OCI-LY1 (cell line): ENCODE results near the gene FBXL19.

Source experiments
- H2AFZ ChIP-seq: fragments of 200-600 bp; sonication (generic), shearing (Covaris generic); 2 replicates; pipeline ENCODE4 v1.6.0; 2014; ENCODE audit warnings: antibody characterized with exemption, mild to moderate bottlenecking, low read length
- H3F3A ChIP-seq: fragments of 200-600 bp; sonication (generic), shearing (Covaris generic); 2 replicates; pipeline ENCODE4 v1.6.0; 2014; ENCODE audit warnings: mild to moderate bottlenecking, antibody characterized with exemption, low read length, moderate library complexity; ENCODE audit not compliant: insufficient read depth
- H3K27ac ChIP-seq: fragments of 200-600 bp; sonication (generic); 2 replicates; pipeline ENCODE4 v1.5.1; 2014; ENCODE audit warnings: low read length, mixed run types, mild to moderate bottlenecking, low read depth; ENCODE audit not compliant: poor library complexity, severe bottlenecking
- H3K27me3 ChIP-seq: fragments of 200-600 bp; sonication (generic); 2 replicates; pipeline ENCODE4 v1.6.0; 2014; ENCODE audit warnings: antibody characterized with exemption, mild to moderate bottlenecking, low read length, moderate library complexity; ENCODE audit not compliant: insufficient read depth
- H3K36me3 ChIP-seq: fragments of 200-600 bp; sonication (generic); 2 replicates; pipeline ENCODE4 v1.6.1; 2014; ENCODE audit warnings: mild to moderate bottlenecking, antibody characterized with exemption, low read length, moderate library complexity, mixed read lengths; ENCODE audit not compliant: insufficient read depth
- H3K4me1 ChIP-seq: fragments of 200-600 bp; sonication (generic); 2 replicates; pipeline ENCODE4 v1.5.1; 2014; ENCODE audit warnings: mild to moderate bottlenecking, low read length, moderate library complexity; ENCODE audit not compliant: insufficient read depth, severe bottlenecking
- H3K4me2 ChIP-seq: fragments of 200-600 bp; sonication (generic), shearing (Covaris generic); 2 replicates; pipeline ENCODE4 v1.6.1; 2014; ENCODE audit warnings: low read length
- H3K4me3 ChIP-seq: fragments of 200-600 bp; sonication (generic); 2 replicates; pipeline ENCODE4 v1.5.1; 2014; ENCODE audit warnings: low read length, low read depth, mild to moderate bottlenecking, mixed read lengths; ENCODE audit not compliant: poor library complexity, severe bottlenecking
- H3K79me2 ChIP-seq: fragments of 200-600 bp; shearing (Covaris generic); 2 replicates; pipeline ENCODE4 v1.6.1; 2016; ENCODE audit warnings: mixed run types, low read length, mixed read lengths; ENCODE audit not compliant: insufficient read depth
- H3K9ac ChIP-seq: fragments of 200-600 bp; sonication (generic), shearing (Covaris generic); 2 replicates; pipeline ENCODE4 v1.6.1; 2014; ENCODE audit warnings: mild to moderate bottlenecking, low read length, mixed read lengths
- H3K9me2 ChIP-seq: fragments of 200-600 bp; sonication (generic), shearing (Covaris generic); 2 replicates; pipeline ENCODE4 v1.6.1; 2014; ENCODE audit warnings: low read depth, mild to moderate bottlenecking, low read length, mixed read lengths
- H3K9me3 ChIP-seq: fragments of 200-600 bp; shearing (Covaris generic); 2 replicates; pipeline ENCODE4 v1.6.1; 2014; ENCODE audit warnings: low read length, mixed read lengths
- H4K20me1 ChIP-seq: fragments of 200-600 bp; sonication (generic), shearing (Covaris generic); 2 replicates; pipeline ENCODE4 v1.6.0; 2016; ENCODE audit warnings: mild to moderate bottlenecking, low read length; ENCODE audit not compliant: insufficient read depth
- EZH2 ChIP-seq: fragments of 200-600 bp; sonication (generic), shearing (Covaris generic); IDR thresholded peaks from 2 replicates; pipeline ENCODE4 v1.8.0; 2017; ENCODE audit warnings: borderline replicate concordance, mixed run types, mild to moderate bottlenecking, antibody characterized with exemption, low read length, moderate library complexity, mixed read lengths
- TF ChIP-seq, protein P1 (sequence below): fragments of 200-600 bp; sonication (generic), shearing (Covaris generic); IDR thresholded peaks from 2 replicates; pipeline ENCODE4 v1.5.1; 2017; ENCODE audit warnings: mild to moderate bottlenecking, antibody characterized with exemption, low read length, moderate library complexity, mixed read lengths

Gene FBXL19

DNA sequence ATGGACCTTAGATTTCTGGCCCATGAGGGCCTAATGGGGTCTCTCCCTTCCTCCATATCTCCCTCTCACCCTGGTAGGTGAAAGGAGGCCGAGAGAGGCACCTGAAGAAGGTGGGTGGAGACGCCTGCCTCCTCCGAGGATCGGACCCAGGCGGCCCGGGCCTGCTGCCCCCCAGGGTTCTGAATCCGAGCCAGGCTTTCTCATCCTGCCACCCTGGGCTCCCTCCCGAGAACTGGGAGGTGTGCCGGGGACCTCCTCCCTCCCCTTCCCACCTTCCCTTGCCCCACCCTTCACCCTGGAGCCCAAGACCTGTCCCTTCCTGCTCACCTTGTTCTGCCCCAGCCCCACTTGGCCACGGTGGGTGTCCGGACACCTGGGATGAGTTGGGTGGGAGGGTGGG, 5.0 kb downstream of the FBXL19 start:
- no peak overlapping the region for H3K4me3 ChIP-seq
- no peak overlapping the region for H2AFZ ChIP-seq
- H3K9me2 ChIP-seq: no peaks in the 10 kb centered on the region
- H3K27ac ChIP-seq: no peak overlapping the region
- no peaks in the 10 kb centered on the region for H3K27me3 ChIP-seq
- no peaks in the 10 kb centered on the region for H3K9me3 ChIP-seq
- peaks cover 22% of the 10 kb centered on the region for H3K4me1 ChIP-seq
- H3F3A ChIP-seq: no peaks in the 10 kb centered on the region
- TF ChIP-seq, protein P1, sequence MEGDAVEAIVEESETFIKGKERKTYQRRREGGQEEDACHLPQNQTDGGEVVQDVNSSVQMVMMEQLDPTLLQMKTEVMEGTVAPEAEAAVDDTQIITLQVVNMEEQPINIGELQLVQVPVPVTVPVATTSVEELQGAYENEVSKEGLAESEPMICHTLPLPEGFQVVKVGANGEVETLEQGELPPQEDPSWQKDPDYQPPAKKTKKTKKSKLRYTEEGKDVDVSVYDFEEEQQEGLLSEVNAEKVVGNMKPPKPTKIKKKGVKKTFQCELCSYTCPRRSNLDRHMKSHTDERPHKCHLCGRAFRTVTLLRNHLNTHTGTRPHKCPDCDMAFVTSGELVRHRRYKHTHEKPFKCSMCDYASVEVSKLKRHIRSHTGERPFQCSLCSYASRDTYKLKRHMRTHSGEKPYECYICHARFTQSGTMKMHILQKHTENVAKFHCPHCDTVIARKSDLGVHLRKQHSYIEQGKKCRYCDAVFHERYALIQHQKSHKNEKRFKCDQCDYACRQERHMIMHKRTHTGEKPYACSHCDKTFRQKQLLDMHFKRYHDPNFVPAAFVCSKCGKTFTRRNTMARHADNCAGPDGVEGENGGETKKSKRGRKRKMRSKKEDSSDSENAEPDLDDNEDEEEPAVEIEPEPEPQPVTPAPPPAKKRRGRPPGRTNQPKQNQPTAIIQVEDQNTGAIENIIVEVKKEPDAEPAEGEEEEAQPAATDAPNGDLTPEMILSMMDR: no peak
- TF ChIP-seq EZH2: no peak
- no peaks in the 10 kb centered on the region for H3K79me2 ChIP-seq
- peaks cover 28% of the 10 kb centered on the region; the same call in 1 of the 2 replicates for H3K36me3 ChIP-seq
- H3K9ac ChIP-seq: no peak overlapping the region
- no peaks in the 10 kb centered on the region for H4K20me1 ChIP-seq
- H3K4me2 ChIP-seq: no peak overlapping the region

DNA sequence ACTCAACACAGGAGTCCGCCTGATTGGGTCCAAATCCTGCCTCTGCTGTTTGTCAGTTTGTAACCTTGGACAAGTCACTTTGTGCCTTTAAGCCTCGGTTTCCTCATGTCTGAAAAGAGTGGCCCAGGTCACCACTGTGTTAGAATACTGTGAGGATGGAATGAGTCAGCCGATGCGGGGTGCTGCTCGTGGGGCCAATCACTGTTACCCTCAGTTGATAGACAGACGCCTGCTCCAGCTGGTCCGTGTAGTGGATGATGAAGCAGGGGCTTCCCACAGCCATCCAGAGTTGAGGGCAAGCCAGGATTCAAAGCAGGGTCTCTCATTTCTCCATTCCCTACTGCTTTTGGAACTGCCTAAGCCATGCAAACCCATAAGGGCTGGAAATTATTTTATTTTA, 5.8 kb downstream of the FBXL19 start:
- no peak overlapping the region for H2AFZ ChIP-seq
- H3K9ac ChIP-seq: no peak overlapping the region
- no peaks in the 10 kb centered on the region for H3F3A ChIP-seq
- no peak overlapping the region for H3K4me2 ChIP-seq
- H3K79me2 ChIP-seq: no peaks in the 10 kb centered on the region
- no peaks in the 10 kb centered on the region for H3K9me2 ChIP-seq
- no peaks in the 10 kb centered on the region for H3K27me3 ChIP-seq
- no peak overlapping the region for H3K27ac ChIP-seq
- H4K20me1 ChIP-seq: no peaks in the 10 kb centered on the region
- no peak overlapping the region for H3K4me3 ChIP-seq
- peaks cover 22% of the 10 kb centered on the region for H3K4me1 ChIP-seq
- TF ChIP-seq, protein P1: no peak
- TF ChIP-seq EZH2: no peak
- H3K36me3 ChIP-seq: peaks cover 28% of the 10 kb centered on the region; the same call in 1 of the 2 replicates
- H3K9me3 ChIP-seq: no peaks in the 10 kb centered on the region

DNA sequence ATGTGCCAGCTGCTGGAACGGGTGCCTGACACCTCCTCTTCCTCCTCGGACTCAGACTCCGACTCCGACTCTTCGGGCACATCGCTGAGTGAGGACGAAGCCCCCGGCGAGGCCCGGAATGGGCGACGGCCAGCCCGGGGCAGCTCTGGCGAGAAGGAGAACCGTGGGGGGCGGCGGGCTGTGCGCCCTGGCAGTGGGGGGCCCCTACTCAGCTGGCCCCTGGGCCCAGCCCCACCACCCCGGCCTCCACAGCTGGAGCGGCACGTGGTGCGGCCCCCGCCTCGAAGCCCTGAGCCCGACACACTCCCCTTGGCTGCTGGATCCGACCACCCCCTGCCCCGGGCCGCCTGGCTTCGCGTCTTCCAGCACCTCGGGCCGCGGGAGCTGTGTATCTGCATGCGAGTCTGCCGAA, 6.8 kb downstream of the FBXL19 start:
- Histone ChIP-seq H3K79me2 (no peaks in the 10 kb centered on the region), H4K20me1 (no peaks in the 10 kb centered on the region), H3K4me1 (peaks cover 12% of the 10 kb centered on the region), H3K9ac (no peak overlapping the region), H3K9me3 (no peaks in the 10 kb centered on the region), H3K27me3 (no peaks in the 10 kb centered on the region), H3K36me3 (peaks cover 28% of the 10 kb centered on the region; the same call in 1 of the 2 replicates), H2AFZ (no peak overlapping the region), H3K4me3 (no peak overlapping the region), H3K4me2 (no peak overlapping the region), H3F3A (no peaks in the 10 kb centered on the region), H3K27ac (no peak overlapping the region), H3K9me2 (no peaks in the 10 kb centered on the region)
- TF ChIP-seq, protein P1: no peak
- TF ChIP-seq EZH2: no peak
